Measurements from ENCODE around the gene MAGED2.

DNA sequence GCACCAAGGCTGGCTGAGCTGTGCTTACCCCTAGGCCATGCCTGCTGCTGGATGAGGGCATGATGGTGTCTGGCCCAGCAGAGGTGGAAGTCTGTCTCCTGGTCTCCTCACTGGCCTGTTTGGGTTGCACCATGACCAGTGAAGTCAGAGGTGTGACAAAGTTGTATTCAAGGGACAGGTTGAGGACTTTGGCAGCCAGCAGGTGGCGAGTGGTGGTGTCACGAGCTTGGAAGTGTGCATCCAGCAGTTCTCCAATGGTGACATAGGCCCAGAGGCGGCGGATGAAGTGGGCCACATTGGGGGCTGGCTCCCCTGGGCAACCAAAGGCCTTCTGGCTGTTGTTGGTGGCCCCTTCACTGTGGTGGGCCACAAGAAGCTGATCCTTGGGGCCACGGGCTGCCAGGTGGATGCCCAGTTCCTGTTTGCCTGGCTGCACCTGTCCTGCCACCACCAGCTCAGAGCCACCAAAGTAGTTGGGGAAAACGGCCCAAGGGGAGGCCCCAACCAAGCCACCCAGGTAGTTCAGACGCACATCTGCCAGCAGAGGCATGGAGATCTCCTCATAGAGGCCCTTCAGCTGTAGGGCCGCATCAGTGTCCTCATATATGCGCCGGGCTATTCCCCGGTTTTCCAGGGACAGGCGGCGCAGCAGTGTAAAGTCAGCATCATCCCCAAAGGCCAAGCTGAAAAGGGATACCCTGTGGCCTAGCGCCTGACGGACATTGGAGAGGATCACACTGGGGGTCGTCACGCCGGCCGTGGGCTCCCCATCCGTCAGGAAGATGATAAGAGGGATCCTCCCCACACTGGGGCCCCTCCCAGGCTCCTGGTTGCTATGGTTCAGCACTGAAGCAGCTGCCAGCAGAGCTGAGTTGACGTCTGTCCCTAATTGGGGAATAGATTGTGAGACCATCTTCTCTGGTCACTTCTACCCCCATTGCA is 49.2 kb upstream of the MAGED2 start:
- TF ChIP-seq POLR2AphosphoS5 (IDR thresholded peaks at IDR 0.05) (no peak), POLR2A (IDR thresholded peaks at IDR 0.05) (no peak), EP300 (IDR thresholded peaks at IDR 0.05) (no peak)
- TF ChIP-seq, protein P1, sequence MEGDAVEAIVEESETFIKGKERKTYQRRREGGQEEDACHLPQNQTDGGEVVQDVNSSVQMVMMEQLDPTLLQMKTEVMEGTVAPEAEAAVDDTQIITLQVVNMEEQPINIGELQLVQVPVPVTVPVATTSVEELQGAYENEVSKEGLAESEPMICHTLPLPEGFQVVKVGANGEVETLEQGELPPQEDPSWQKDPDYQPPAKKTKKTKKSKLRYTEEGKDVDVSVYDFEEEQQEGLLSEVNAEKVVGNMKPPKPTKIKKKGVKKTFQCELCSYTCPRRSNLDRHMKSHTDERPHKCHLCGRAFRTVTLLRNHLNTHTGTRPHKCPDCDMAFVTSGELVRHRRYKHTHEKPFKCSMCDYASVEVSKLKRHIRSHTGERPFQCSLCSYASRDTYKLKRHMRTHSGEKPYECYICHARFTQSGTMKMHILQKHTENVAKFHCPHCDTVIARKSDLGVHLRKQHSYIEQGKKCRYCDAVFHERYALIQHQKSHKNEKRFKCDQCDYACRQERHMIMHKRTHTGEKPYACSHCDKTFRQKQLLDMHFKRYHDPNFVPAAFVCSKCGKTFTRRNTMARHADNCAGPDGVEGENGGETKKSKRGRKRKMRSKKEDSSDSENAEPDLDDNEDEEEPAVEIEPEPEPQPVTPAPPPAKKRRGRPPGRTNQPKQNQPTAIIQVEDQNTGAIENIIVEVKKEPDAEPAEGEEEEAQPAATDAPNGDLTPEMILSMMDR (IDR thresholded peaks at IDR 0.05): no peak
